K562 (cell line): ENCODE measurements around the gene UBXN2A. TPM values are rescaled to one million over a fixed set of nuclear protein-coding genes. Genes with fewer than 3 reads are reported as not detected.

Experiments used
- C11orf30 ChIP-seq: fragments of 450-650 bp; IDR thresholded peaks from 2 replicates; pipeline ENCODE4 v1.6.1; 2016; ENCODE audit warnings: low read depth, mild to moderate bottlenecking
- CHD1 ChIP-seq: fragments of 200-600 bp; sonication (generic); IDR thresholded peaks from one replicate; pipeline ENCODE4 v1.6.1; 2012; ENCODE audit warnings: mild to moderate bottlenecking, moderate library complexity, low read length, inconsistent platforms
- FOXM1 ChIP-seq, 2 experiments: fragments of 450-650 bp in 1 of 2; sonication (generic) in 1 of 2; formaldehyde crosslinking in 1 of 2; IDR thresholded peaks; 2 replicates each; pipeline versions ENCODE4 v1.6.1 to v1.9.0; 2017 to 2022; ENCODE audit warnings: low read depth in 2 of 2, mild to moderate bottlenecking in 2 of 2, missing genetic modification reagents in 1 of 2, moderate library complexity in 1 of 2
- IRF2 ChIP-seq: sonication (generic); formaldehyde crosslinking; IDR thresholded peaks from 2 replicates; pipeline ENCODE4 v1.8.1; 2022; ENCODE audit warnings: mild to moderate bottlenecking, missing genetic modification reagents
- JUNB ChIP-seq: fragments of 450-650 bp; formaldehyde crosslinking; conservative IDR thresholded peaks from 2 replicates; pipeline ENCODE4 v1.4.0; 2020; ENCODE audit warnings: mild to moderate bottlenecking
- LCOR ChIP-seq: sonication (generic); formaldehyde crosslinking; IDR thresholded peaks from 2 replicates; pipeline ENCODE4 v1.8.0; 2022; ENCODE audit warnings: mild to moderate bottlenecking, missing genetic modification reagents
- RBM39 ChIP-seq: fragments of 200-400 bp; formaldehyde crosslinking; optimal IDR thresholded peaks from 2 replicates; pipeline ENCODE3; 2018; ENCODE audit warnings: low read depth, low read length
- RFX7 ChIP-seq: fragments of 250-450 bp; sonication (Bioruptor Pico); IDR thresholded peaks from 2 replicates; pipeline ENCODE4 v1.5.1; 2021; ENCODE audit warnings: mild to moderate bottlenecking
- SMARCC2 ChIP-seq: fragments of 450-650 bp; IDR thresholded peaks from 2 replicates; pipeline ENCODE4 v1.6.1; 2017; ENCODE audit warnings: antibody characterized with exemption, moderate library complexity, mild to moderate bottlenecking, low read depth
- SP2 ChIP-seq: IDR thresholded peaks from 2 replicates; pipeline ENCODE4 v1.6.1; 2011; ENCODE audit warnings: mild to moderate bottlenecking, low read depth, low read length, moderate library complexity; ENCODE audit not compliant: poor library complexity, severe bottlenecking; ENCODE audit errors: extremely low read depth
- TAF7 ChIP-seq: fragments of 450-650 bp; IDR thresholded peaks from 2 replicates; pipeline ENCODE4 v1.6.1; 2016; ENCODE audit warnings: missing genetic modification characterization, missing compliant biosample characterization
- TFAM ChIP-seq: fragments of 250-450 bp; sonication (Bioruptor Pico); conservative IDR thresholded peaks from 2 replicates; pipeline ENCODE4 v1.5.0; 2021; ENCODE audit warnings: mild to moderate bottlenecking, moderate library complexity
- TRIM24 ChIP-seq, 2 experiments: fragments of 450-650 bp; IDR thresholded peaks; 2 replicates each; pipeline ENCODE4 v1.6.1; 2016
- ZNF124 ChIP-seq: sonication (generic); formaldehyde crosslinking; IDR thresholded peaks from 2 replicates; pipeline ENCODE4 v1.8.1; 2022; ENCODE audit warnings: missing genetic modification reagents
- ZNF174 ChIP-seq: fragments of 250-450 bp; sonication (Bioruptor Pico); IDR thresholded peaks from 2 replicates; pipeline ENCODE4 v1.4.0; 2020; ENCODE audit warnings: mild to moderate bottlenecking
- ZNF324 ChIP-seq: fragments of 250-450 bp; sonication (Bioruptor Pico); IDR thresholded peaks from 2 replicates; pipeline ENCODE4 v1.4.0; 2020; ENCODE audit warnings: mild to moderate bottlenecking
- polyA plus RNA-seq, 8 experiments: library from polyadenylated mRNA; depleted of rRNA in 4 of 8; stranded (reverse) in 5 of 8; unstranded in 3 of 8; fragments of >200 nt; fragmentation: Nextera tagmentation in 2 of 8; fragmentation: Illumina TruSeq in 1 of 8; extraction: Ambion mirVana in 2 of 8; extraction: Trizol in 1 of 8; gene quantifications; 2 replicates each; pipeline versions ENCODE4 v1.2.1 to v1.2.3, GENCODE V29; 2011 to 2014; ENCODE audit warnings: inconsistent platforms in 1 of 8, missing spikeins in 1 of 8
- total RNA-seq, 7 experiments: library from RNA; depleted of rRNA in 6 of 7; stranded (reverse); fragments of >200 nt in 6 of 7; fragmentation: Illumina TruSeq in 2 of 7; extraction: Trizol in 2 of 7; gene quantifications; 2 replicates each; pipeline versions ENCODE4 v1.2.1 to v1.2.3, GENCODE V29; 2011 to 2021; ENCODE audit warnings: low replicate concordance in 1 of 7
- TF ChIP-seq, protein P1 (sequence below): fragments of 250-450 bp; sonication (Bioruptor Pico); IDR thresholded peaks from 2 replicates; pipeline ENCODE4 v1.9.0; 2021; ENCODE audit warnings: mild to moderate bottlenecking, inconsistent platforms
- TF ChIP-seq, protein P2 (sequence below), 3 experiments: IDR thresholded peaks in 2 of 3; conservative IDR thresholded peaks in 1 of 3; 2 replicates each; pipeline ENCODE4 v1.5.1; 2011 to 2012; ENCODE audit warnings: low read length in 3 of 3, mild to moderate bottlenecking in 3 of 3, control low read depth in 2 of 3, improper control_type of control experiment in 1 of 3, inconsistent platforms in 1 of 3, low read depth in 1 of 3, mixed read lengths in 1 of 3, moderate library complexity in 1 of 3; ENCODE audit not compliant: insufficient read depth in 2 of 3
- TF ChIP-seq, protein P3 (sequence below), 2 experiments: fragments of 450-650 bp in 1 of 2; IDR thresholded peaks; 2 replicates each; pipeline ENCODE4 v1.6.1; 2011 to 2017; ENCODE audit warnings: low read depth in 2 of 2, antibody characterized with exemption in 1 of 2, borderline replicate concordance in 1 of 2, low read length in 1 of 2, mild to moderate bottlenecking in 1 of 2, mixed read lengths in 1 of 2; ENCODE audit not compliant: control insufficient read depth in 1 of 2
- TF ChIP-seq, protein P4 (sequence below): sonication (generic); formaldehyde crosslinking; IDR thresholded peaks from 2 replicates; pipeline ENCODE4 v1.8.0; 2022; ENCODE audit warnings: mild to moderate bottlenecking, missing genetic modification reagents

The UBXN2A gene
- total and polyA plus RNA-seq, 9 of the 15 experiments (the other 6 are each of a cell fraction or from before 2014, with no cell fraction given), result 3.4 to 25.6 (median 16.0) TPM

DNA sequence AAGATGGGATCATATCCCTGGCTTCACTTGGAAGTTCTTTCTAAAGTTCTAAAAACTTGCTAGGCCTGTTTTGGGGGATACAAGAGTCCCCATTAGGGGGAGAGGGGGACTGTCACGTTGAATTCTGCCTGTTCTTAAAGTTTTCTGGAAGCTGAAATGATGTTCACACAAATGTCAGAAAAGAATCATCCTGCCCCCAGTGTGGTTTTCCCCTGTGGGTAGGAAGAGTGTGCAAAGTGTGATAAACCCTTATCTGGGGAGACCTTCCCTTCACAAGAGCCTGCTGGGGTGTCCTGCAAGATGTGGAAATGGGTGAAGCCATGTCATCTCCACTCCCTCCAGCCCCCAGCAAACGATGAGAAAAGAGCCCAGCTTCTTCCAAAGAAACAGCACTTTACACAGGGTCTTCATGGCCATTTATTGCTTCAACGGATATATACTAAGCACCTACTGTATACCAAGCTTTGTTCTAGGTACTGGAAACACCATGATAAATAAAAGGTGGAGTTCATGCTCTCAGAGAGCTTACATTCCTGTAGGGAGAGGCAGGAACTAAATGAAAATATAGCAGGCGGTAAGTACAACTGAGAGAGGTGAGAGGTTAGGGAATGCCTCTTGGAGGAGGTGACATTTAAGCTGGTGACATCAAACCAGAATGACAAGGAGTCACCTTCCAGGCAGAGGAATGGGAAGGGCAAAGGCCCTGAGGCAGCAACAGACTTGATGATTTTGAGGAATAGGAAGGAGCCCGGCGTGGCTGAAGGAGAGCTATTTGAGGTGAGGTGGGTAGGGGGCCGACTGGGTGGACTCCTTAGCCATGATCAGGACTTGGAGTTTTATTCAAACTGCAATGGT lies 71.2 kb downstream of the UBXN2A start (continued):
- TF ChIP-seq, protein P1, sequence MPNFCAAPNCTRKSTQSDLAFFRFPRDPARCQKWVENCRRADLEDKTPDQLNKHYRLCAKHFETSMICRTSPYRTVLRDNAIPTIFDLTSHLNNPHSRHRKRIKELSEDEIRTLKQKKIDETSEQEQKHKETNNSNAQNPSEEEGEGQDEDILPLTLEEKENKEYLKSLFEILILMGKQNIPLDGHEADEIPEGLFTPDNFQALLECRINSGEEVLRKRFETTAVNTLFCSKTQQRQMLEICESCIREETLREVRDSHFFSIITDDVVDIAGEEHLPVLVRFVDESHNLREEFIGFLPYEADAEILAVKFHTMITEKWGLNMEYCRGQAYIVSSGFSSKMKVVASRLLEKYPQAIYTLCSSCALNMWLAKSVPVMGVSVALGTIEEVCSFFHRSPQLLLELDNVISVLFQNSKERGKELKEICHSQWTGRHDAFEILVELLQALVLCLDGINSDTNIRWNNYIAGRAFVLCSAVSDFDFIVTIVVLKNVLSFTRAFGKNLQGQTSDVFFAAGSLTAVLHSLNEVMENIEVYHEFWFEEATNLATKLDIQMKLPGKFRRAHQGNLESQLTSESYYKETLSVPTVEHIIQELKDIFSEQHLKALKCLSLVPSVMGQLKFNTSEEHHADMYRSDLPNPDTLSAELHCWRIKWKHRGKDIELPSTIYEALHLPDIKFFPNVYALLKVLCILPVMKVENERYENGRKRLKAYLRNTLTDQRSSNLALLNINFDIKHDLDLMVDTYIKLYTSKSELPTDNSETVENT (CRISPR knock-in tag), result no peak
- no peak for TF ChIP-seq ZNF324 (CRISPR knock-in tag)
- TF ChIP-seq, protein P2, sequence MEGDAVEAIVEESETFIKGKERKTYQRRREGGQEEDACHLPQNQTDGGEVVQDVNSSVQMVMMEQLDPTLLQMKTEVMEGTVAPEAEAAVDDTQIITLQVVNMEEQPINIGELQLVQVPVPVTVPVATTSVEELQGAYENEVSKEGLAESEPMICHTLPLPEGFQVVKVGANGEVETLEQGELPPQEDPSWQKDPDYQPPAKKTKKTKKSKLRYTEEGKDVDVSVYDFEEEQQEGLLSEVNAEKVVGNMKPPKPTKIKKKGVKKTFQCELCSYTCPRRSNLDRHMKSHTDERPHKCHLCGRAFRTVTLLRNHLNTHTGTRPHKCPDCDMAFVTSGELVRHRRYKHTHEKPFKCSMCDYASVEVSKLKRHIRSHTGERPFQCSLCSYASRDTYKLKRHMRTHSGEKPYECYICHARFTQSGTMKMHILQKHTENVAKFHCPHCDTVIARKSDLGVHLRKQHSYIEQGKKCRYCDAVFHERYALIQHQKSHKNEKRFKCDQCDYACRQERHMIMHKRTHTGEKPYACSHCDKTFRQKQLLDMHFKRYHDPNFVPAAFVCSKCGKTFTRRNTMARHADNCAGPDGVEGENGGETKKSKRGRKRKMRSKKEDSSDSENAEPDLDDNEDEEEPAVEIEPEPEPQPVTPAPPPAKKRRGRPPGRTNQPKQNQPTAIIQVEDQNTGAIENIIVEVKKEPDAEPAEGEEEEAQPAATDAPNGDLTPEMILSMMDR (IDR thresholded peaks at IDR 0.05 in 2 of 3, conservative IDR thresholded peaks at IDR 0.05 in 1 of 3; ENCODE audit: insufficient read depth in 2 of 3, low read depth in 1 of 3, low read length in 3 of 3), result peak in 1 of 3 experiments; percentile 6; a peak in 1 of 6 replicates
- TF ChIP-seq RFX7, result no peak
- 0 out of 2 replicates have a peak, but pooled peaks have one; percentile 15 for TF ChIP-seq C11orf30
- no peak for TF ChIP-seq CHD1
- peak; percentile 93 for TF ChIP-seq LCOR
- peak; percentile 93 to 94 for TF ChIP-seq TRIM24 (IDR thresholded peaks at IDR 0.05)
- peak; percentile 97 for TF ChIP-seq SMARCC2
- no peak for TF ChIP-seq JUNB
- no peak for TF ChIP-seq TAF7 (tag)
- TF ChIP-seq, protein P3, sequence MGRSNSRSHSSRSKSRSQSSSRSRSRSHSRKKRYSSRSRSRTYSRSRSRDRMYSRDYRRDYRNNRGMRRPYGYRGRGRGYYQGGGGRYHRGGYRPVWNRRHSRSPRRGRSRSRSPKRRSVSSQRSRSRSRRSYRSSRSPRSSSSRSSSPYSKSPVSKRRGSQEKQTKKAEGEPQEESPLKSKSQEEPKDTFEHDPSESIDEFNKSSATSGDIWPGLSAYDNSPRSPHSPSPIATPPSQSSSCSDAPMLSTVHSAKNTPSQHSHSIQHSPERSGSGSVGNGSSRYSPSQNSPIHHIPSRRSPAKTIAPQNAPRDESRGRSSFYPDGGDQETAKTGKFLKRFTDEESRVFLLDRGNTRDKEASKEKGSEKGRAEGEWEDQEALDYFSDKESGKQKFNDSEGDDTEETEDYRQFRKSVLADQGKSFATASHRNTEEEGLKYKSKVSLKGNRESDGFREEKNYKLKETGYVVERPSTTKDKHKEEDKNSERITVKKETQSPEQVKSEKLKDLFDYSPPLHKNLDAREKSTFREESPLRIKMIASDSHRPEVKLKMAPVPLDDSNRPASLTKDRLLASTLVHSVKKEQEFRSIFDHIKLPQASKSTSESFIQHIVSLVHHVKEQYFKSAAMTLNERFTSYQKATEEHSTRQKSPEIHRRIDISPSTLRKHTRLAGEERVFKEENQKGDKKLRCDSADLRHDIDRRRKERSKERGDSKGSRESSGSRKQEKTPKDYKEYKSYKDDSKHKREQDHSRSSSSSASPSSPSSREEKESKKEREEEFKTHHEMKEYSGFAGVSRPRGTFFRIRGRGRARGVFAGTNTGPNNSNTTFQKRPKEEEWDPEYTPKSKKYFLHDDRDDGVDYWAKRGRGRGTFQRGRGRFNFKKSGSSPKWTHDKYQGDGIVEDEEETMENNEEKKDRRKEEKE (IDR thresholded peaks at IDR 0.05; ENCODE audit: borderline replicate concordance in 1 of 2, control insufficient read depth in 1 of 2, low read depth in 2 of 2, low read length in 1 of 2), result no peak
- no peak for TF ChIP-seq ZNF174
- TF ChIP-seq FOXM1 (IDR thresholded peaks at IDR 0.05; ENCODE audit: low read depth), result peak; percentile 96
- TF ChIP-seq FOXM1 (CRISPR knock-in tag; IDR thresholded peaks at IDR 0.05; ENCODE audit: low read depth), result no peak
- TF ChIP-seq TFAM (CRISPR knock-in tag), result no peak
- TF ChIP-seq ZNF124 (CRISPR knock-in tag), result no peak
- TF ChIP-seq IRF2 (CRISPR knock-in tag), result no peak
- no peak for TF ChIP-seq RBM39
- no peak for TF ChIP-seq SP2
- TF ChIP-seq, protein P4, sequence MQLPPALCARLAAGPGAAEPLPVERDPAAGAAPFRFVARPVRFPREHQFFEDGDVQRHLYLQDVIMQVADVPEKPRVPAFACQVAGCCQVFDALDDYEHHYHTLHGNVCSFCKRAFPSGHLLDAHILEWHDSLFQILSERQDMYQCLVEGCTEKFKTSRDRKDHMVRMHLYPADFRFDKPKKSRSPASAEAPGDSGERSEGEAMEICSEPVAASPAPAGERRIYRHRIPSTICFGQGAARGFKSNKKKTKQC (CRISPR knock-in tag), result no peak
